ENCODE measurements around the gene ZNF611. TPM values are rescaled to one million over a fixed set of nuclear protein-coding genes. Genes with fewer than 3 reads are reported as not detected.

The ZNF611 gene
- total and polyA plus RNA-seq, 4 donors, result 0.50 to 12.7 (median 2.7) TPM

- no peaks in the 10 kb centered on the region for H3K4me1 ChIP-seq (ENCODE audit: control insufficient read depth in 4 of 4, insufficient read depth in 4 of 4, low read length in 3 of 4)
- H3K4me3 ChIP-seq (ENCODE audit: low read depth in 1 of 3, low read length in 3 of 3), result no peak overlapping the region
- no peaks in the 10 kb centered on the region for H3K36me3 ChIP-seq (ENCODE audit: control insufficient read depth in 4 of 4, insufficient read depth in 3 of 4, low read depth in 1 of 4, low read length in 3 of 4)
- TF ChIP-seq HNF4G (IDR thresholded peaks at IDR 0.05) (no peak), NR2F2 (IDR thresholded peaks at IDR 0.05) (no peak), ATF3 (IDR thresholded peaks at IDR 0.05) (no peak), JUND (IDR thresholded peaks at IDR 0.05) (no peak), FOXA2 (IDR thresholded peaks at IDR 0.05) (no peak)
- H3K27me3 ChIP-seq (ENCODE audit: control insufficient read depth in 4 of 4, insufficient read depth in 4 of 4, low read length in 3 of 4), result no peaks in the 10 kb centered on the region
- peak; percentile 35 for DNase-seq (ENCODE audit: low spot score)
- no peak overlapping the region for H3K27ac ChIP-seq (ENCODE audit: low read depth in 1 of 2, low read length in 2 of 2)
- 81% methylated on average over 5 of the region's 5 CpGs for WGBS
- no peak overlapping the region for H3K9ac ChIP-seq (ENCODE audit: low read depth in 1 of 2, low read length in 2 of 2)
- peaks cover 0 to 13% (median 4%) of the 10 kb centered on the region in 4 donors for H3K9me3 ChIP-seq (ENCODE audit: control insufficient read depth in 4 of 4, low read length in 3 of 4)
Observed at GRCh38 chr19:52664461-52664860, 70.4 kb downstream of the ZNF611 start.

DNA sequence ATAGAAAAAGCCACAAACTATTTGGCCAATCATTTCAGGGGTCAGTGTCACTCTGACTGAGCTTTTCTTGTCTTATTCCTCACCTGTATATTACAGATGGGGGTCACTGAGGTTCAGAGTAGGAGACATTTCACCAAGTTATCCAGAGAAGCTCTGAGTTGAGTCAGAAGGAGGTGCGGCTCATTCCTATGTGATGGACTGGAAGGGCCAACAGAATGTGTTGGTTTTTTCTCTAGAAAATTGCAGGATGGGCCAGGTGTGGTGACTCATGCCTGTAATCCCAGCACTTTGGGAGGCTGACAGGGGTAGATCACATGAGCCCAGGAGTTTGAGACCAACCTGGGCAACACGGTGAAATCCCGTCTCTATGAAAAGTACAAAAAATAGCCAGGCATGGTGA, 72.2 kb downstream of the ZNF611 start:
- no peak overlapping the region for H3K9ac ChIP-seq (ENCODE audit: low read depth in 1 of 2, low read length in 2 of 2)
- H3K27ac ChIP-seq (ENCODE audit: low read depth in 1 of 2, low read length in 2 of 2), result no peak overlapping the region
- no peaks in the 10 kb centered on the region for H3K36me3 ChIP-seq (ENCODE audit: control insufficient read depth in 4 of 4, insufficient read depth in 3 of 4, low read depth in 1 of 4, low read length in 3 of 4)
- no peak for TF ChIP-seq GABPA (IDR thresholded peaks at IDR 0.05 in 1 of 2, conservative IDR thresholded peaks at IDR 0.05 in 1 of 2)
- TF ChIP-seq HNF4A (conservative IDR thresholded peaks at IDR 0.05), result no peak
- TF ChIP-seq FOXA1 (IDR thresholded peaks at IDR 0.05), result no peak
- no peak for TF ChIP-seq JUND (IDR thresholded peaks at IDR 0.05)
- TF ChIP-seq NR2F2 (IDR thresholded peaks at IDR 0.05), result no peak
- TF ChIP-seq FOXA2 (IDR thresholded peaks at IDR 0.05), result no peak
- no peak for TF ChIP-seq ZBTB33 (IDR thresholded peaks at IDR 0.05)
- no peak for TF ChIP-seq RAD21 (IDR thresholded peaks at IDR 0.05)
- no peak for TF ChIP-seq CTCF (IDR thresholded peaks at IDR 0.05; ENCODE audit: low read depth, low read length, missing input control)
- no peak for TF ChIP-seq TAF1 (conservative IDR thresholded peaks at IDR 0.05)
- no peak for TF ChIP-seq HNF4G (IDR thresholded peaks at IDR 0.05)
- no peak for TF ChIP-seq MAX (IDR thresholded peaks at IDR 0.05)
- TF ChIP-seq YY1 (IDR thresholded peaks at IDR 0.05), result no peak
- no peak for TF ChIP-seq RXRA (IDR thresholded peaks at IDR 0.05)
- no peak for TF ChIP-seq REST (IDR thresholded peaks at IDR 0.05)
- 79% methylated on average over 3 of the region's 3 CpGs for WGBS
- H3K4me1 ChIP-seq (ENCODE audit: control insufficient read depth in 4 of 4, insufficient read depth in 4 of 4, low read length in 3 of 4), result no peaks in the 10 kb centered on the region
- peaks cover 0 to 16% (median 6%) of the 10 kb centered on the region in 4 donors for H3K9me3 ChIP-seq (ENCODE audit: control insufficient read depth in 4 of 4, low read length in 3 of 4)
- H3K27me3 ChIP-seq (ENCODE audit: control insufficient read depth in 4 of 4, insufficient read depth in 4 of 4, low read length in 3 of 4), result no peaks in the 10 kb centered on the region
- DNase-seq (ENCODE audit: low spot score), result no peak
- no peak overlapping the region for H3K4me3 ChIP-seq (ENCODE audit: low read depth in 1 of 3, low read length in 3 of 3)
